Neural crest cell (in vitro differentiated cells): Measurements from ENCODE around the gene FAM169A. TPM values are rescaled to one million over a fixed set of nuclear protein-coding genes. Genes with fewer than 3 reads are reported as not detected.
A peak's percentile ranks its signal among the peaks of the same experiment; 100 is the strongest.
"Not testable (repeated sequence)": the region's sequence is repeated elsewhere in the genome, so short reads cannot be mapped to it uniquely, and the experiment has no call there.

Experiments
- DNase-seq: peaks from one replicate; pipeline ENCODE4 v3.0.0; 2021; ENCODE audit warnings: low read depth, mixed read lengths, low spot score
- H3K27ac Mint-ChIP-seq: one replicate; pipeline ENCODE4 v1.8.0; 2021; ENCODE audit warnings: mild to moderate bottlenecking, mixed read lengths; ENCODE audit not compliant: unreplicated experiment
- H3K27me3 Mint-ChIP-seq: 2 replicates; pipeline ENCODE4 v1.8.0; 2021; ENCODE audit warnings: low read depth, mild to moderate bottlenecking, mixed read lengths
- H3K36me3 Mint-ChIP-seq: 2 replicates; pipeline ENCODE4 v1.8.0; 2021; ENCODE audit warnings: low read depth, mild to moderate bottlenecking, mixed read lengths
- H3K4me1 Mint-ChIP-seq: 2 replicates; pipeline ENCODE4 v1.8.0; 2021; ENCODE audit warnings: mixed read lengths
- H3K4me3 Mint-ChIP-seq: one replicate; pipeline ENCODE4 v1.8.0; 2021; ENCODE audit warnings: mild to moderate bottlenecking, mixed read lengths
- H3K9me3 Mint-ChIP-seq: 2 replicates; pipeline ENCODE4 v1.8.0; 2021; ENCODE audit warnings: mixed read lengths
- total RNA-seq: library from RNA; stranded (reverse); gene quantifications from 2 replicates; pipeline ENCODE4 v1.2.1, GENCODE V29; 2021
- TF ChIP-seq, protein P1 (sequence below): fragments of 200-600 bp; sonication (generic); conservative IDR thresholded peaks from 2 replicates; pipeline ENCODE4 v1.5.0; 2021; ENCODE audit warnings: antibody characterized with exemption, mild to moderate bottlenecking

FAM169A gene
- total RNA-seq, 1 donor from 2014 or later: 13.6 TPM

DNA sequence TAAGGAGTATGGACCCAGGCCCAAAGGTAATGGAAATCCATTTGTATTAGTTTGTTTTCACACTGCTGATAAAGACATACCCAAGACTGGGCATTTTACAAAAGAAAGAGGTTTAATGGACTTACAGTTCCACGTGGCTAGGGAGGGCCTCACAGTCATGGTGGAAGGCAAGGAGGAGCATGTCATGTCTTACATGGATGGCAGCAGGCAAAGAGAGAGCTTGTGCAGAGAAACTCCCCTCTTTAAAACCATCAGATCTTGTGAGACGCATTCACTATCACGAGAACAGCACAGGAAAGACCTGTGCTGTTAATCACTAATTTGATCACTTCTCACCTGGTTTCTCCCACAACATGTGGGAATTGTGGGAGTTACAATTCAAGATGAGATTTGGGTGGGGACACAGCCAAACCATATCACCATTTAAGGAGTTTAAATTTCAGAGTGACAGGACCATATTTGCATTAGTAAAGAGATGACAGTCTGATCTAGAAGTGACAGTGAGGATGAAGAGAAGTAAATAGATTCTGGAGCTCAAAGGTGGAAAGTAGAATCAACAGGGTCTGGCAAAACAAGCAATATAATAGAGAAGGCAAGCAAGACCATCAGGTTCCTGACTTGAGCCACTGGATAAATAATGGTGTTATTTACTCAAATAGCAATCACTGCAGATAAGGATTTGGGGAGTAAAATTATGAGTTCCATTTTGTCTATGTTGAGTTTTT is 7.5 kb upstream of the FAM169A start:
- TF ChIP-seq, protein P1, sequence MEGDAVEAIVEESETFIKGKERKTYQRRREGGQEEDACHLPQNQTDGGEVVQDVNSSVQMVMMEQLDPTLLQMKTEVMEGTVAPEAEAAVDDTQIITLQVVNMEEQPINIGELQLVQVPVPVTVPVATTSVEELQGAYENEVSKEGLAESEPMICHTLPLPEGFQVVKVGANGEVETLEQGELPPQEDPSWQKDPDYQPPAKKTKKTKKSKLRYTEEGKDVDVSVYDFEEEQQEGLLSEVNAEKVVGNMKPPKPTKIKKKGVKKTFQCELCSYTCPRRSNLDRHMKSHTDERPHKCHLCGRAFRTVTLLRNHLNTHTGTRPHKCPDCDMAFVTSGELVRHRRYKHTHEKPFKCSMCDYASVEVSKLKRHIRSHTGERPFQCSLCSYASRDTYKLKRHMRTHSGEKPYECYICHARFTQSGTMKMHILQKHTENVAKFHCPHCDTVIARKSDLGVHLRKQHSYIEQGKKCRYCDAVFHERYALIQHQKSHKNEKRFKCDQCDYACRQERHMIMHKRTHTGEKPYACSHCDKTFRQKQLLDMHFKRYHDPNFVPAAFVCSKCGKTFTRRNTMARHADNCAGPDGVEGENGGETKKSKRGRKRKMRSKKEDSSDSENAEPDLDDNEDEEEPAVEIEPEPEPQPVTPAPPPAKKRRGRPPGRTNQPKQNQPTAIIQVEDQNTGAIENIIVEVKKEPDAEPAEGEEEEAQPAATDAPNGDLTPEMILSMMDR: no peak
- Mint-ChIP-seq H3K4me3 (no peak overlapping the region), H3K27me3 (no peaks in the 10 kb centered on the region)

DNA sequence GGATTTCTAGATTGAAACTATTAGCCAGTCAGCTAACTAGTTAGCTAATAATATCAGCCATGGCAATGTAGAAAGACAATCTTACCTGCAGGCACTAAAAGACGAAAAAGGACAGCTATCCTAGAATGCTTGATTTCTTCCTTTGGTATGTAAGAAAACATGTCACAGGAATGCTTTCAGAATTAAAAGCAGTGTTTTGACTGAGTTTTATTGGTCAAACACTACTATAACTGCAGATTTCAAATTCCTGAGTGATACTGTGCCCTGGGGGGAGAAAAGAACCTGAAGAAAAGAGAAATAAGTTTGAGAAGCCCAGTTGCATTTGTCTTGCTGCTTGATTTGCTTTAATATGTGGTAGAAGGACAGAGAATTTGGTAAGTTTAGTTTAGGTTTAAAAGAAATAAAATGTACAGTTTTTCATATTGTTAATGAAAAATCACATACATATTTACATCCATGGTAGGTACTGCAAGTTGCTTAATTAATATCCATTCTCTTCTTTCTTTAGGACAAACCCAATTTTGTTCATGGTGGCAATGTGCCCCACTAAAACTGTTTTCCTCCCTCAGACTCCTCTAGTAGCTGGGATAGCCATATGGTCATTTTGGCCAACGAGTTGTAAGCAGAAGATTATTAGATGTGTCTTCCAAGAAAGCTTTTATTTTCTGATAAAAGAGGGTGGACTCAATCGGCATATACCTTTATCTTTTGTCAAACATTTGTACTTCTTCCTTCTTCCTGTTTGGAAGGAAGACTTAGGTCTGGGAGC is 4.3 kb upstream of the FAM169A start:
- peaks cover 10% of the 10 kb centered on the region for H3K27me3 Mint-ChIP-seq
- TF ChIP-seq, protein P1: no peak
- no peak overlapping the region for H3K4me3 Mint-ChIP-seq
- H3K36me3 Mint-ChIP-seq: no peaks in the 10 kb centered on the region
- peaks cover 3% of the 10 kb centered on the region for H3K9me3 Mint-ChIP-seq
- no peak overlapping the region for H3K27ac Mint-ChIP-seq
- no peak for DNase-seq
- peaks cover 6% of the 10 kb centered on the region for H3K4me1 Mint-ChIP-seq

More for the DNA sequence above, 7.5 kb upstream of the FAM169A start:
- H3K9me3 Mint-ChIP-seq: peaks cover 3% of the 10 kb centered on the region
- peaks cover 3% of the 10 kb centered on the region for H3K4me1 Mint-ChIP-seq
- DNase-seq: no peak
- no peak overlapping the region for H3K27ac Mint-ChIP-seq
- H3K36me3 Mint-ChIP-seq: no peaks in the 10 kb centered on the region

DNA sequence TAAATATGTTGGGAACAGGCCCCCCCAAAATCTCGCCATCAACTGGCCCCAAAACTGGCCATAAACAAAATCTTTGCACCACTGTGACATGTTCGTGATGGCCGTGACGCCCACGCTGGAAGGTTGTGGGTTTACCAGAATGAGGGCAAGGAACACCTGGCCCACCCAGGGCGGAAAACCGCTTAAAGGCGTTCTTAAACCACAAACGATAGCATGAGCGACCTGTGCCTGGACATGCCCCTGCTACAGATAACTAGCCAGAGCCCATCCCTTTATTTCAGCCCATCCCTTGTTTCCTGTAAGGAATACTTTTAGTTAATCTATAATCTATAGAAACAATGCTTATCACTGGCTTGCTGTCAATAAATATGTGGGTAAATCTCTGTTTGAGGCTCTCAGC is 3.2 kb upstream of the FAM169A start:
- Mint-ChIP-seq H3K4me3 (peak overlapping the region; percentile 5), H3K4me1 (peaks cover 16% of the 10 kb centered on the region), H3K27me3 (peaks cover 20% of the 10 kb centered on the region)
- not testable (repeated sequence) for H3K36me3 Mint-ChIP-seq, H3K27ac Mint-ChIP-seq, H3K9me3 Mint-ChIP-seq, DNase-seq

DNA sequence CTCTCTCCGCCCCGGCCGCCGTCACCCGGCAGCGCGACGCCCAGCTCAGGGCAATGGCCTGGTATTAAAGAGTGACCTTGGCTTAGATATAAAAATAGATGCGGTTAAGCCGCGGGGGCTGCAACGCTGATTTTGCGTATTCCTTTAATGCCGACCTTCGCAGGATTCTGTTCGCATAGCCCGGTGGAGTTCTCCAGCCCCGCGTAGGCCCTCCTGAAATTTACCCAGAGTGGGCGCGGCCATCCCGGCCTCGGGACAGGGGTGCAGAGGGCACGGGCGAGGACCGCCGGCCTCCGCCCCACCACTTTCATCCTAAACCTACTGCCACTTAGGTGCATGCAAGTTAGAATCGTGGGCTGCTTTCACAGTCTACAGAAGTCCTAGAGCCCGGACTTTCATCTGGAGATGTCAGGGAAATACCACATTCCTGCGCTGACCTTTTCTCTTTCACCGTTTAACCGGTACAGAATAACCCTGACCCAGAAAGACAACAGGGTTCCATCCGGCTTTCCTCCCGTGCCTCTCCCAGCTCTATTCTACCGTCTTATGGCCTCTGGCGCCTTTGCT is 492 bp upstream of the FAM169A start:
- H3K4me3 Mint-ChIP-seq: peak overlapping the region; percentile 89
- no peaks in the 10 kb centered on the region for H3K9me3 Mint-ChIP-seq
- H3K36me3 Mint-ChIP-seq: no peaks in the 10 kb centered on the region
- peak overlapping the region; percentile 52 for H3K27ac Mint-ChIP-seq
- peaks cover 28% of the 10 kb centered on the region for H3K4me1 Mint-ChIP-seq
- peaks cover 26% of the 10 kb centered on the region for H3K27me3 Mint-ChIP-seq
- TF ChIP-seq, protein P1: no peak
- peak; percentile 19 for DNase-seq

DNA sequence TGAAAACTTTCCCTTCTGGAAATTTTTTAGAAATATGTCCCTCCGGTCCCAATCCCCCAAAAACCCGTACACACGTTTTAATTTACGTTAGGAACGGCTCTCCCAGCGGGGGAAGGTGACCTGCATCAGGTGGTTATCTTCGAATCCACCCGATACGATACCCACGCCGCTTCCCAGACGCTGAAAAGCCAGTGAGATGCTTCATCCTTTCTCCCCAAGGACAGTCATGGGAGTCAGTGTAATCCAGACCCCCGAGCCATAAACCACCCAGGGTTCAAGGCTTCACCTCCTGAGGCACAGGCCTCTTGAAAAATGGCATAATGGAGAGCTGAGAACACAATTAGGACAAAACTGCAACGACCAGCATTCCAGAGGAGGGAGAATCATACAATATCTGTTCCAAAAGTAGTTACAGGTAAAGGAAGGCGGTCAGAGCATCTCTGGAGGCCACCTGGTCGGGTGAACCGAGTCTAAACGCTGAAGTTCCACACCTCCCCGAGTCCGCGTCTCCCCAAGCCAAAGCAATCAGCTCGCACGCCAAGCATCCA is 857 bp downstream of the FAM169A start:
- peak overlapping the region; percentile 31 for H3K27ac Mint-ChIP-seq
- no peaks in the 10 kb centered on the region for H3K36me3 Mint-ChIP-seq
- DNase-seq: no peak
- peaks cover 28% of the 10 kb centered on the region for H3K4me1 Mint-ChIP-seq
- peaks cover 26% of the 10 kb centered on the region for H3K27me3 Mint-ChIP-seq
- H3K4me3 Mint-ChIP-seq: peak overlapping the region; percentile 92
- TF ChIP-seq, protein P1: no peak
- H3K9me3 Mint-ChIP-seq: no peaks in the 10 kb centered on the region
